CD8-positive, alpha-beta memory T cell (primary cell): ENCODE measurements around the gene GABRR1. TPM values are rescaled to one million over a fixed set of nuclear protein-coding genes. Genes with fewer than 3 reads are reported as not detected.
A peak's percentile ranks its signal among the peaks of the same experiment; 100 is the strongest.

ENCODE experiments used
- CTCF ChIA-PET: fragments of 350-600 bp; sonication (Branson Sonifier 250); formaldehyde crosslinking; loops from one replicate; lab custom pipeline; 2021; ENCODE audit warnings: antibody characterized with exemption; lab: Charles Lee
- POLR2A ChIA-PET: fragments of 350-600 bp; sonication (Branson Sonifier 250); formaldehyde crosslinking; loops from one replicate; lab custom pipeline; 2021; ENCODE audit warnings: antibody characterized with exemption; lab: Charles Lee
- DNase-seq, 5 donors: peaks; one replicate each; pipeline versions ENCODE4 v3.0.0 to v3.0.0-alpha.2; 2020 to 2022; ENCODE audit warnings: mixed read lengths in 1 of 5
- H3K27ac ChIP-seq: one replicate; pipeline ENCODE4 v1.7.0; 2013; ENCODE audit warnings: low read depth, mild to moderate bottlenecking, low read length, moderate library complexity
- H3K27me3 ChIP-seq: 2 replicates; pipeline ENCODE4 v1.7.0; 2013; ENCODE audit warnings: low read length, mild to moderate bottlenecking; ENCODE audit not compliant: insufficient read depth, poor library complexity, severe bottlenecking
- H3K36me3 ChIP-seq: 2 replicates; pipeline ENCODE4 v1.7.0; 2013; ENCODE audit warnings: mild to moderate bottlenecking, low read length, moderate library complexity; ENCODE audit not compliant: insufficient read depth
- H3K4me1 ChIP-seq: 2 replicates; pipeline ENCODE4 v1.7.0; 2013; ENCODE audit warnings: mild to moderate bottlenecking, low read length, moderate library complexity; ENCODE audit not compliant: insufficient read depth
- H3K4me3 ChIP-seq: 2 replicates; pipeline ENCODE4 v1.7.0; 2013; ENCODE audit warnings: mild to moderate bottlenecking, low read length
- H3K9me3 ChIP-seq: 2 replicates; pipeline ENCODE4 v1.7.0; 2013; ENCODE audit warnings: mild to moderate bottlenecking, low read length
- H3K27ac Mint-ChIP-seq, 8 donors: one replicate each; pipeline ENCODE4 v1.8.0; 2020 to 2021; ENCODE audit warnings: mixed read lengths in 8 of 8, mild to moderate bottlenecking in 6 of 8, inconsistent platforms in 3 of 8, moderate library complexity in 3 of 8
- H3K27me3 Mint-ChIP-seq, 2 donors: one replicate each; pipeline ENCODE4 v1.8.0; 2020 to 2021; ENCODE audit warnings: mixed read lengths in 2 of 2, mild to moderate bottlenecking in 1 of 2, moderate library complexity in 1 of 2
- H3K36me3 Mint-ChIP-seq, 3 donors: one replicate each; pipeline ENCODE4 v1.8.0; 2020 to 2021; ENCODE audit warnings: mixed read lengths in 3 of 3, inconsistent platforms in 1 of 3, mild to moderate bottlenecking in 1 of 3
- H3K4me1 Mint-ChIP-seq, 3 donors: one replicate each; pipeline ENCODE4 v1.8.0; 2020 to 2021; ENCODE audit warnings: mixed read lengths in 3 of 3, inconsistent platforms in 1 of 3, mild to moderate bottlenecking in 1 of 3
- H3K4me3 Mint-ChIP-seq, 7 donors: one replicate each; pipeline ENCODE4 v1.8.0; 2020 to 2021; ENCODE audit warnings: mixed read lengths in 7 of 7, mild to moderate bottlenecking in 6 of 7, moderate library complexity in 4 of 7, inconsistent platforms in 2 of 7
- H3K9me3 Mint-ChIP-seq, 5 donors: one replicate each; pipeline ENCODE4 v1.8.0; 2020 to 2022; ENCODE audit warnings: mixed read lengths in 5 of 5, mild to moderate bottlenecking in 3 of 5, moderate library complexity in 2 of 5, inconsistent platforms in 1 of 5
- polyA plus RNA-seq: library from polyadenylated mRNA; unstranded; fragments of 300-500 nt; fragmentation: Illumina TruSeq; gene quantifications from one replicate; pipeline ENCODE4 v1.2.3, GENCODE V29; 2021
- total RNA-seq, 2 experiments: library from RNA; stranded (reverse); gene quantifications; one replicate each; pipeline ENCODE4 v1.2.3, GENCODE V29; 2021

The GABRR1 gene
- not detected for total RNA-seq
- not detected for polyA plus RNA-seq

DNA sequence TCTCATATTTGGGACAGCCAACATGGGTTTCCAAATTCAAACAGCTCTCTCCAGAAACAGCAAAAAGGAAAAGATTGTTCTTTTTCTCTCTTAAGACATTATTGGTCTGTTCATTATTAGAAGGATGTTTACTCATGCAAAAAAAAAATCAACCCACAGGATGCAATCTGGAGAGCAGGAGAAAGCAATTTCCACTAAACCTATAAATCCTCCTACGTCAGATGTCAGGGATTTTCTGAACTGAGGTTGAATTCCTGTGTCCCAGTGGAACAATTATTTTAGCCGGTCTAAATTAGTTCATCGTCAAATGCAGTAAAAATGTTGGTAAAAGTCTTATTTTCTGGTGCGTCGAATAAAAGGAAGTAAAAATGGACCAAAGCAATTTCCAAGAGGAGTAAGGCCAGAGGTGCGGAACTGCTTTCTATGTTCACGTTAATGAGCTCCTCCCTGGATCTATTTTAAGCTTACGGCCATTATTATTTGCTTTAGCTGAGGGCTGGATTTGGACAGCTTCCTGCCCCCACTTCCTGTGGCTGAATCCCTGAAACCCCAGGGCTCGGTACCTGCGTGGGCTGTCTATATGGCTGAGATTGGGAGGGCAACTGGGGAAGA, at the start of gene GABRR1:
Gene GABRR1 (minus strand): TSS at position 60 of the 612 bp plus-strand sequence. CDS start 36 bp downstream, at position 24.
- Histone ChIP-seq H3K36me3 (no peaks in the 10 kb centered on the region), H3K9me3 (no peaks in the 10 kb centered on the region), H3K4me1 (no peaks in the 10 kb centered on the region), H3K27ac (no peak within 1 kb of the TSS), H3K4me3 (no peak within 1 kb of the TSS), H3K27me3 (no peaks in the 10 kb centered on the region)
- H3K4me1 Mint-ChIP-seq: no peaks in the 10 kb centered on the region
- CTCF ChIA-PET: no interaction called here
- DNase-seq: no peak
- H3K4me3 Mint-ChIP-seq: no peak within 1 kb of the TSS
- peaks cover 11 to 16% of the 10 kb centered on the region in 2 donors for H3K27me3 Mint-ChIP-seq
- H3K36me3 Mint-ChIP-seq: peaks cover 0 to 2% (median 0%) of the 10 kb centered on the region in 3 donors
- POLR2A ChIA-PET: no interaction called here
- no peaks in the 10 kb centered on the region for H3K9me3 Mint-ChIP-seq
- no peak within 1 kb of the TSS for H3K27ac Mint-ChIP-seq

DNA sequence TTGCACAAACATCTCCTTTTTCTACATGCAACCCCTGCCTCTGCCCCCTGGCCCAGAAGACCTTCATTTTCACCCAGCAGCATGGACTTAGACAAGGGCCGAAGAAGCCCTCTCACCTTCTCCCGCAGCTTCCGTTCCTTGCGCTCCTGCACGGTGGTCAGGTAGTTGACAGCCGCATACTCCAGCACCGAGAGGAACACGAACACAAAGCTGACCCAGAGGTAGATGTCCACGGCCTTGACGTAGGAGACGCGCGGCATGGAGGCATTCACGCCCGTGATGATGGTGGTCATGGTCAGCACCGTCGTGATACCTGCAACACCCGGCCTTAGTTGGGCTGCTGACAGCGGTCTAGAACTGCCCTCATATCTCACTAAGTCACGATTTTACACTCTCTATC, 47.1 kb upstream of the GABRR1 start:
- Mint-ChIP-seq H3K9me3 (no peaks in the 10 kb centered on the region), H3K27me3 (peaks cover 0 to 17% of the 10 kb centered on the region in 2 donors), H3K27ac (no peak overlapping the region), H3K4me1 (no peaks in the 10 kb centered on the region), H3K36me3 (no peaks in the 10 kb centered on the region), H3K4me3 (no peak overlapping the region)
- no peak for DNase-seq
- ChIA-PET POLR2A (no interaction called here), CTCF (no interaction called here)
- Histone ChIP-seq H3K9me3 (no peaks in the 10 kb centered on the region), H3K27ac (no peak overlapping the region), H3K4me1 (no peaks in the 10 kb centered on the region), H3K36me3 (no peaks in the 10 kb centered on the region), H3K4me3 (no peak overlapping the region), H3K27me3 (peaks cover 5% of the 10 kb centered on the region)

DNA sequence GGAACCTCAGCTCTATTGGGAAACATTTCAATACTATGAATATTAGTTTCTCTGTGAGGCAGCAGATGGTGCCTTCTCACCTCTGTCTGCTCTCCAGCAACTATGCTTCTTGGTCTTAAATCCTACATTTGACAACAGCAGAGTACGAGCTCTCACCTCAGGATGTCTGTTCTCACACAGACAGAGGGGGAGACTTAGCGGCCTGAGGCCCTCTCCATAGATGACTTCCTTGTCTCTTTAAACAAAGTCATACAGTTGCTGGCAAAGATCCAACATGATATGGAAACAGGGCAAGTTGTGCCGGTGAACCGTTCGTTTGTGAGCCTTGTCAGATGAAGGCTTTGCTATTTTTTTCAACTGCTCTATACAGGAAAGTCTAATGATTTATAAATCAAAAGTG, 43.7 kb upstream of the GABRR1 start:
- ChIA-PET CTCF (interaction anchor here (1.2 kb wide), 1 partner anchor 22 kb away, joined by 3 read pairs; no protein-coding TSS in a partner anchor), POLR2A (no interaction called here)
- Mint-ChIP-seq H3K27me3 (peaks cover 7 to 17% of the 10 kb centered on the region in 2 donors), H3K36me3 (no peaks in the 10 kb centered on the region), H3K9me3 (no peaks in the 10 kb centered on the region), H3K4me1 (no peaks in the 10 kb centered on the region), H3K4me3 (no peak overlapping the region), H3K27ac (no peak overlapping the region)
- H3K27me3 ChIP-seq: peaks cover 5% of the 10 kb centered on the region
- no peaks in the 10 kb centered on the region for H3K36me3 ChIP-seq
- H3K27ac ChIP-seq: no peak overlapping the region
- no peak overlapping the region for H3K4me3 ChIP-seq
- H3K9me3 ChIP-seq: no peaks in the 10 kb centered on the region
- no peak for DNase-seq
- no peaks in the 10 kb centered on the region for H3K4me1 ChIP-seq

DNA sequence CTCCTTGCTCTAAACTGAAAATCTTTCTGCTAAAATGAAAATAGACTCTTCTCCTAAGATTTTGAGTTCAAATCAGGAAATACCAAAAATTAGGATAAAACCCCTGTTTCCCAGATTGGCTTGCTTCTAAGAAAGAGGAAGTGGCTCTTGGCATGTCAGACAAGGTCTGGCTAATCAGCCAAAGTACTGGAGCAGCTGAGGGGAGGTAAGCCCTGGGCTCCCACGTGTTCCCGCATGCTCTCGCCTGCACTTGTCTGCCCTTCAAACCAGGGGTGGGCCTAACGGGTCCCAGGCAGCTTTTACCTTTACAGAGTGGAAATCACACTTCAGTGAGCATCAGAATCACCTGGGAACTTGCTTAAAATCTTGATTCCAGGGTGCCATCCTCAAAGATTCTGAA, 43.2 kb upstream of the GABRR1 start:
- ChIA-PET POLR2A (no interaction called here), CTCF (interaction anchor here (1.2 kb wide), 2 partner anchors 23 to 111 kb away, joined by 3 to 4 read pairs; no protein-coding TSS in a partner anchor)
- Histone ChIP-seq H3K4me1 (no peaks in the 10 kb centered on the region), H3K27ac (no peak overlapping the region), H3K4me3 (no peak overlapping the region), H3K36me3 (no peaks in the 10 kb centered on the region), H3K9me3 (no peaks in the 10 kb centered on the region), H3K27me3 (peaks cover 5% of the 10 kb centered on the region)
- Mint-ChIP-seq H3K4me3 (no peak overlapping the region), H3K27me3 (peaks cover 7 to 14% of the 10 kb centered on the region in 2 donors), H3K9me3 (no peaks in the 10 kb centered on the region), H3K27ac (no peak overlapping the region), H3K36me3 (no peaks in the 10 kb centered on the region), H3K4me1 (no peaks in the 10 kb centered on the region)
- DNase-seq: no peak

DNA sequence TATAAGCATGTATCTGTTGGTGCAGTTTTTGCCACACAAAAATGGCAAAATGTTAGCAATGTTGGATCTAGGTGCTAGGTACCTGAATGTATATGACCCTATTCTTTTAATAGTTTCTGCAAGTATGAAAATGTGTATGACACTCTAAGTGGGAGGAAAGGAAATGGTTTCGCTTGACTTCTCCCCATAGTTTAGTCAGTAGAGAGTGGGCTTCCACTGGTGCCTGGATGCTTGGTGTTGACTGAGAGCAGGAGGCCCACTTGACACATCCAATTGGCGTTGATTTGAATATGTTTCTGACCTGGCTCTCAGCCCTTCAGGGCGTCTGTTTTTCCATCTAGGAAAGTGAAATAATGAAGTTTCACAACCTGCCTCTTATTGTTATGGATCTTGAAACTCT, 41.8 kb upstream of the GABRR1 start:
- ChIA-PET CTCF (interaction anchor here (1.2 kb wide), 1 partner anchor 113 kb away, joined by 4 read pairs; no protein-coding TSS in a partner anchor), POLR2A (no interaction called here)
- Histone ChIP-seq H3K27ac (no peak overlapping the region), H3K36me3 (no peaks in the 10 kb centered on the region), H3K9me3 (no peaks in the 10 kb centered on the region), H3K27me3 (no peaks in the 10 kb centered on the region), H3K4me1 (no peaks in the 10 kb centered on the region), H3K4me3 (no peak overlapping the region)
- peak overlapping the region in 1 of 8 donors; percentile 45 for H3K27ac Mint-ChIP-seq
- no peak for DNase-seq
- no peaks in the 10 kb centered on the region for H3K4me1 Mint-ChIP-seq
- no peaks in the 10 kb centered on the region for H3K36me3 Mint-ChIP-seq
- H3K4me3 Mint-ChIP-seq: no peak overlapping the region
- H3K9me3 Mint-ChIP-seq: no peaks in the 10 kb centered on the region
- peaks cover 5 to 7% of the 10 kb centered on the region in 2 donors for H3K27me3 Mint-ChIP-seq

DNA sequence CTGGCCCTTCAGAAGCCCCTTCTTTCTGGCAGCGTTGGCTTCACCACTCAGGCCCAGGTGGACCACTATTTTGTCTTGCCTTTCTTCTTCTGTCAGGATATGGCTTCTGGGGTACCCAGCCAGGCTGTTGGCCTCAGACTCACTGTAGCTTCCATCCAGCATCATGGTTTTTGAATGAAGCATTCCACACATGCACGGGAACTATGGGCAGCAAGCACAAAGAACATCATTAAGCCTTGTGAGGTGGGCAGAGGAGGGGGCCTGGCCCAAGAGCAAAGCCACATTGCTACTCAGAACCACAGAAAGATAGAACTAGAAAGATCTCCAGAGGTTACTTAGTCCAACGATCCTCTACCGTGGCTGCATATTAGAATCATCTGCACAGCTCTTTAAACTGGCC, 40.6 kb upstream of the GABRR1 start:
- Mint-ChIP-seq H3K4me1 (no peaks in the 10 kb centered on the region), H3K27ac (peak overlapping the region in 1 of 8 donors; percentile 19), H3K4me3 (no peak overlapping the region), H3K36me3 (no peaks in the 10 kb centered on the region), H3K27me3 (peaks cover 2 to 9% of the 10 kb centered on the region in 2 donors), H3K9me3 (no peaks in the 10 kb centered on the region)
- DNase-seq: no peak
- CTCF ChIA-PET: no interaction called here
- no peak overlapping the region for H3K4me3 ChIP-seq
- no peaks in the 10 kb centered on the region for H3K4me1 ChIP-seq
- H3K27ac ChIP-seq: no peak overlapping the region
- no peaks in the 10 kb centered on the region for H3K9me3 ChIP-seq
- no peaks in the 10 kb centered on the region for H3K36me3 ChIP-seq
- POLR2A ChIA-PET: no interaction called here
- no peaks in the 10 kb centered on the region for H3K27me3 ChIP-seq

DNA sequence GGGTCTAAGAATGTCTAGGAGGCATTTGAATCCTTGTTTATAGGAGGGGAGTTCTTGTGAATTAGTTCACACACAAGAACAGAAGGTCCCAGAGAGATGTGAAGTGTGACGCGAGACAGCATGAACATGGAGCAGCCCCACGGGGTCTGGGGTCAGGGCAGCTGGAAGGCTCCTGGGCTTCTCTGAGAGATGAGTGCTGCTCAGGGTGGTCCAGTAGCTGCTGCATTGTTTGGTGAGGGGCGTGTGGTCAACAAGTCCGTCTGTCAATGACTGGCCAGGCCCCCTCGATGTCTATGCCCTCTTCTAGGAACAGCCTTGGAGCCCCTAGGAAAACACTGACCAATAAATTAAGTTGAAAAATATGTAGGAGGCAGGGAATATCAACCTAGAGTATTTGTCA, 40.2 kb upstream of the GABRR1 start:
- H3K36me3 Mint-ChIP-seq: no peaks in the 10 kb centered on the region
- H3K4me1 Mint-ChIP-seq: no peaks in the 10 kb centered on the region
- Histone ChIP-seq H3K4me3 (no peak overlapping the region), H3K27me3 (no peaks in the 10 kb centered on the region), H3K36me3 (no peaks in the 10 kb centered on the region), H3K9me3 (no peaks in the 10 kb centered on the region), H3K27ac (no peak overlapping the region), H3K4me1 (no peaks in the 10 kb centered on the region)
- CTCF ChIA-PET: no interaction called here
- peaks cover 0 to 9% of the 10 kb centered on the region in 2 donors for H3K27me3 Mint-ChIP-seq
- POLR2A ChIA-PET: no interaction called here
- H3K27ac Mint-ChIP-seq: peak overlapping the region in 1 of 8 donors; percentile 19
- DNase-seq: no peak
- H3K4me3 Mint-ChIP-seq: no peak overlapping the region
- H3K9me3 Mint-ChIP-seq: no peaks in the 10 kb centered on the region

DNA sequence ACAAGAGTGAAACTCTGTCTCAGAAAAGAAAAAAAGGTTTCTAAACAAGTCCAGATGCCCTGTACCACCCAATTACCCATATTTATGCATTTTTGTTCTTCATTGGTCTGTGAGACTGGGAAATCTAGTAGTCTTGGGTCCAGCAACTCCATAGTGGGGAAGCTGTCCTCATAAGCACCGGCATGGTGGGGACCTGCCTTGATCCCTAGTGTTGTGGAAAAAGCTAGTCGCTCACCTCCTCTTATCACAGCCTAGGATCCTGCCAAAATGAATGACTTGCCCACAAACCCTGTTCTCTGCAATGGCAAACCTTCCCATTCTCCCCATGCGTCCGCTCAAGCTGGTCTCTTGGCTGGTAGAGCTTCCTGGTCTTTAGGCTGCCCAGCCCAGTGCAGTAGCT, 38.3 kb upstream of the GABRR1 start:
- no peaks in the 10 kb centered on the region for H3K36me3 Mint-ChIP-seq
- DNase-seq: no peak
- Histone ChIP-seq H3K27me3 (no peaks in the 10 kb centered on the region), H3K4me3 (no peak overlapping the region), H3K4me1 (no peaks in the 10 kb centered on the region), H3K9me3 (no peaks in the 10 kb centered on the region), H3K36me3 (no peaks in the 10 kb centered on the region), H3K27ac (no peak overlapping the region)
- no peak overlapping the region for H3K4me3 Mint-ChIP-seq
- no peaks in the 10 kb centered on the region for H3K4me1 Mint-ChIP-seq
- ChIA-PET CTCF (no interaction called here), POLR2A (no interaction called here)
- H3K27me3 Mint-ChIP-seq: peaks cover 0 to 9% of the 10 kb centered on the region in 2 donors
- H3K27ac Mint-ChIP-seq: no peak overlapping the region
- no peaks in the 10 kb centered on the region for H3K9me3 Mint-ChIP-seq
